GM12878 (cell line): ENCODE data around the gene C16orf95. TPM values are rescaled to one million over a fixed set of nuclear protein-coding genes. Genes with fewer than 3 reads are reported as not detected.

Experiments used
- ATAC-seq: fragments of 200-7000 bp; cut with Tn5 transposase; 3 replicates; pipeline ENCODE4 v1.9.1; 2020; ENCODE audit warnings: mild to moderate bottlenecking, moderate library complexity
- BruUV-seq: library from RNA; stranded (reverse); fragments of 400-500 nt; replicated peaks from 2 replicates; lab custom pipeline; 2021; lab: Mats Ljungman, UMichigan
- CTCF ChIA-PET: fragments of 300-600 bp; sonication (Branson Sonifier 250); formaldehyde crosslinking; extraction: SDS; loops from one replicate; lab custom pipeline; 2021; ENCODE audit warnings: inconsistent platforms; lab: Yijun Ruan, JAX
- POLR2A ChIA-PET: fragments of 350-600 bp; formaldehyde crosslinking; extraction: SDS; loops from one replicate; lab custom pipeline; 2021; ENCODE audit warnings: inconsistent platforms; lab: Charles Lee
- RAD21 ChIA-PET: fragments of 300-600 bp; sonication (Branson Sonifier 250); formaldehyde crosslinking; loops from one replicate; lab custom pipeline; 2023; ENCODE audit warnings: antibody characterized with exemption; ENCODE audit not compliant: unreplicated experiment; lab: Charles Lee
- SMC1A ChIA-PET: fragments of 300-600 bp; sonication (Branson Sonifier 250); formaldehyde crosslinking; loops from one replicate; lab custom pipeline; 2023; ENCODE audit not compliant: unreplicated experiment, uncharacterized antibody; lab: Charles Lee
- DNase-seq: peaks from one replicate; pipeline ENCODE4 v3.0.0-alpha.2; 2011; ENCODE audit warnings: low read depth, low spot score
- FAIRE-seq: peaks from 3 replicates; lab custom pipeline; 2011; peaks lifted over from hg19 to GRCh38; lab: Jason Lieb, UNC
- H2AFZ ChIP-seq: 2 replicates; pipeline ENCODE4 v1.6.0; 2011; ENCODE audit warnings: low read depth, low read length, control low read depth; ENCODE audit not compliant: control insufficient read depth
- H3K27ac ChIP-seq: 2 replicates; pipeline ENCODE4 v1.5.1; 2011; ENCODE audit warnings: control low read depth; ENCODE audit not compliant: control insufficient read depth, insufficient read depth
- H3K27me3 ChIP-seq, 2 experiments: replicated peaks in 1 of 2; 2 replicates each; pipeline versions ENCODE4 v1.6.0 to v1.6.1; 2011; ENCODE audit warnings: low read length in 1 of 2; ENCODE audit not compliant: control insufficient read depth in 2 of 2, insufficient read depth in 2 of 2
- H3K36me3 ChIP-seq, 2 experiments: 2 replicates each; pipeline ENCODE4 v1.5.1; 2011; ENCODE audit warnings: low read length in 1 of 2; ENCODE audit not compliant: control insufficient read depth in 2 of 2, insufficient read depth in 2 of 2
- H3K4me1 ChIP-seq: 2 replicates; pipeline ENCODE4 v1.6.1; 2011; ENCODE audit warnings: mild to moderate bottlenecking, low read length, moderate library complexity, mixed read lengths; ENCODE audit not compliant: control insufficient read depth, insufficient read depth
- H3K4me2 ChIP-seq: 2 replicates; pipeline ENCODE4 v1.6.0; 2011; ENCODE audit warnings: control low read depth; ENCODE audit not compliant: control insufficient read depth, insufficient read depth
- H3K4me3 ChIP-seq: fragments of 200-600 bp; sonication (generic); 2 replicates; pipeline ENCODE4 v1.5.1; 2016
- H3K79me2 ChIP-seq: 2 replicates; pipeline ENCODE4 v1.6.0; 2011; ENCODE audit warnings: low read length; ENCODE audit not compliant: control insufficient read depth, insufficient read depth
- H3K9ac ChIP-seq: 2 replicates; pipeline ENCODE4 v1.8.0; 2011; ENCODE audit warnings: low read length, control low read depth, mixed read lengths; ENCODE audit not compliant: control insufficient read depth, insufficient read depth
- H3K9me3 ChIP-seq: replicated peaks from 3 replicates; pipeline ENCODE4 v1.5.1; 2011; ENCODE audit warnings: mild to moderate bottlenecking, low read length; ENCODE audit not compliant: control insufficient read depth, insufficient read depth
- H4K20me1 ChIP-seq: 2 replicates; pipeline ENCODE4 v1.6.0; 2011; ENCODE audit not compliant: control insufficient read depth, insufficient read depth
- ASH2L ChIP-seq: fragments of 300-600, 200-600 bp; sonication (generic); IDR thresholded peaks from 2 replicates; pipeline ENCODE4 v1.6.1; 2017; ENCODE audit warnings: low read depth, mild to moderate bottlenecking, borderline replicate concordance
- CREM ChIP-seq: IDR thresholded peaks from 2 replicates; pipeline ENCODE4 v1.6.1; 2014; ENCODE audit warnings: antibody characterized with exemption, low read depth
- NFYB ChIP-seq: IDR thresholded peaks from 2 replicates; pipeline ENCODE4 v1.6.1; 2011; ENCODE audit warnings: low read depth, mild to moderate bottlenecking, low read length, improper control_type of control experiment, moderate library complexity; ENCODE audit not compliant: insufficient read depth
- NR2F1 ChIP-seq: fragments of 450-650 bp; conservative IDR thresholded peaks from 2 replicates; pipeline ENCODE4 v1.6.1; 2017; ENCODE audit warnings: mild to moderate bottlenecking
- PML ChIP-seq: IDR thresholded peaks from 2 replicates; pipeline ENCODE4 v1.6.1; 2012; ENCODE audit warnings: low read length, inconsistent platforms
- SUZ12 ChIP-seq: fragments of 200-600 bp; sonication (generic); IDR thresholded peaks from one replicate; pipeline ENCODE4 v1.6.1; 2018; ENCODE audit warnings: antibody characterized with exemption, mild to moderate bottlenecking; ENCODE audit not compliant: unreplicated experiment
- WGBS: methylation state at CpG from one replicate; pipeline ENCODE4 v1.1.6; 2016; ENCODE audit warnings: low lambda C conversion rate; ENCODE audit not compliant: insufficient replicate concordance, insufficient coverage; ENCODE audit errors: missing lambda C conversion rate; 5-methylcytosine and 5-hydroxymethylcytosine counted together
- in situ Hi-C: fragments of 300-500 bp; cut with MboI; formaldehyde crosslinking; loops from 9 replicates; pipeline ENCODE4 v1.14.3; 2018; ENCODE audit warnings: mixed read lengths
- intact Hi-C: fragments of 100-400 bp; cut with micrococcal nuclease; formaldehyde crosslinking; loops from one replicate; pipeline ENCODE4 v1.14.2; 2022; ENCODE audit not compliant: unreplicated experiment
- polyA plus RNA-seq, 11 experiments: library from polyadenylated mRNA; depleted of rRNA in 4 of 11; unstranded in 6 of 11; stranded (reverse) in 5 of 11; fragments of >200 nt; fragmentation: Nextera tagmentation in 4 of 11; fragmentation: Illumina TruSeq in 1 of 11; extraction: Ambion mirVana in 4 of 11; extraction: Trizol in 1 of 11; gene quantifications; 1 replicate in 1 of 11; 2 replicates in 10 of 11; pipeline versions ENCODE4 v1.2.1 to v1.2.3, GENCODE V29; 2011 to 2016; ENCODE audit warnings: inconsistent platforms in 2 of 11, missing spikeins in 2 of 11, low read depth in 1 of 11
- total RNA-seq, 4 experiments: library from RNA; depleted of rRNA in 3 of 4; stranded (reverse); fragments of >200 nt in 3 of 4; fragmentation: Illumina TruSeq in 1 of 4; extraction: Trizol in 1 of 4; gene quantifications; 2 replicates each; pipeline versions ENCODE4 v1.2.1 to v1.2.3, GENCODE V29; 2013 to 2021
- TF ChIP-seq, protein P1 (sequence below): fragments of 450-650 bp; conservative IDR thresholded peaks from 2 replicates; pipeline ENCODE4 v1.6.1; 2017; ENCODE audit warnings: mild to moderate bottlenecking, moderate library complexity
- TF ChIP-seq, protein P2 (sequence below): fragments of 450-650 bp; IDR thresholded peaks from 2 replicates; pipeline ENCODE4 v1.6.1; 2017; ENCODE audit warnings: mild to moderate bottlenecking, low read depth, inconsistent platforms; ENCODE audit not compliant: poor library complexity, severe bottlenecking
- TF ChIP-seq, protein P3 (sequence below): IDR thresholded peaks from 2 replicates; pipeline ENCODE4 v1.6.1; 2012; ENCODE audit warnings: low read depth, low read length, improper control_type of control experiment
- TF ChIP-seq, protein P4 (sequence below): fragments of 450-650 bp; IDR thresholded peaks from 2 replicates; pipeline ENCODE4 v1.6.1; 2017; ENCODE audit warnings: mild to moderate bottlenecking, moderate library complexity

Gene C16orf95
- total and polyA plus RNA-seq, 10 of the 15 experiments (the other 5 are each of a cell fraction or from before 2014, with no cell fraction given): 0.90 to 22.7 (median 6.0) TPM

DNA sequence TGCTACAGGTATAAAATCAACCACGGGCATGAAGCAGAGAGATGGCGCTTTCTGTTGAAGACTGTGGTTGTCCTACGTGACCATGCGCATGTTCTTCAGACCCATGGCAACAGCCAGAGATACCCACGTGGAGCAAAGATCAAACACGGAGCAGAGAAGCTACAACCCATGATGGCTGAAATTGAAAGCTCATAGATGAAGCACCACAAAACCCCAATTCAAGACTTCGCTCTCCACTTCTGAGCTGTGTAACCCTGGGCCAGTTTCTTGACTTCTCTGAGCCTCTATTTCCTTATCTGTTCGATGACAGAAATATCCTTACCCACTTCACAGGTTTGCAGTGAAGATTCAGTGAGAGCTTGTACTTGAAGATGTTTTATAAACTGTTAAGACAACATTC lies 49.6 kb downstream of the C16orf95 start:
- DNase-seq (no peak), ATAC-seq (no peak), FAIRE-seq (no peak)
- intact Hi-C loops: no loop called here
- Histone ChIP-seq H3K4me1 (no peaks in the 10 kb centered on the region), H3K27ac (no peak overlapping the region), H3K9ac (no peak overlapping the region), H3K4me3 (no peak overlapping the region), H3K27me3 (no peaks in the 10 kb centered on the region), H3K4me2 (no peak overlapping the region), H4K20me1 (no peaks in the 10 kb centered on the region), H2AFZ (no peak overlapping the region), H3K79me2 (no peaks in the 10 kb centered on the region), H3K36me3 (no peaks in the 10 kb centered on the region), H3K9me3 (no peaks in the 10 kb centered on the region)
- in situ Hi-C loops: no loop called here
- CTCF ChIA-PET: interaction anchor here (1.6 kb wide), 1 partner anchor 11 kb away, joined by 5 read pairs; no protein-coding TSS in a partner anchor
- no TSS peak for BruUV-seq
- POLR2A ChIA-PET: no interaction called here
- RAD21 ChIA-PET: no interaction called here
- SMC1A ChIA-PET: interaction anchor here (0.6 kb wide), 1 partner anchor 212 kb away, joined by 3 read pairs; no protein-coding TSS in a partner anchor
- 30% methylated on average over 8 of the region's 8 CpGs for WGBS
- TF ChIP-seq, protein P1, sequence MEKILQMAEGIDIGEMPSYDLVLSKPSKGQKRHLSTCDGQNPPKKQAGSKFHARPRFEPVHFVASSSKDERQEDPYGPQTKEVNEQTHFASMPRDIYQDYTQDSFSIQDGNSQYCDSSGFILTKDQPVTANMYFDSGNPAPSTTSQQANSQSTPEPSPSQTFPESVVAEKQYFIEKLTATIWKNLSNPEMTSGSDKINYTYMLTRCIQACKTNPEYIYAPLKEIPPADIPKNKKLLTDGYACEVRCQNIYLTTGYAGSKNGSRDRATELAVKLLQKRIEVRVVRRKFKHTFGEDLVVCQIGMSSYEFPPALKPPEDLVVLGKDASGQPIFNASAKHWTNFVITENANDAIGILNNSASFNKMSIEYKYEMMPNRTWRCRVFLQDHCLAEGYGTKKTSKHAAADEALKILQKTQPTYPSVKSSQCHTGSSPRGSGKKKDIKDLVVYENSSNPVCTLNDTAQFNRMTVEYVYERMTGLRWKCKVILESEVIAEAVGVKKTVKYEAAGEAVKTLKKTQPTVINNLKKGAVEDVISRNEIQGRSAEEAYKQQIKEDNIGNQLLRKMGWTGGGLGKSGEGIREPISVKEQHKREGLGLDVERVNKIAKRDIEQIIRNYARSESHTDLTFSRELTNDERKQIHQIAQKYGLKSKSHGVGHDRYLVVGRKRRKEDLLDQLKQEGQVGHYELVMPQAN: no peak
- no peak for TF ChIP-seq SUZ12
- TF ChIP-seq, protein P2, sequence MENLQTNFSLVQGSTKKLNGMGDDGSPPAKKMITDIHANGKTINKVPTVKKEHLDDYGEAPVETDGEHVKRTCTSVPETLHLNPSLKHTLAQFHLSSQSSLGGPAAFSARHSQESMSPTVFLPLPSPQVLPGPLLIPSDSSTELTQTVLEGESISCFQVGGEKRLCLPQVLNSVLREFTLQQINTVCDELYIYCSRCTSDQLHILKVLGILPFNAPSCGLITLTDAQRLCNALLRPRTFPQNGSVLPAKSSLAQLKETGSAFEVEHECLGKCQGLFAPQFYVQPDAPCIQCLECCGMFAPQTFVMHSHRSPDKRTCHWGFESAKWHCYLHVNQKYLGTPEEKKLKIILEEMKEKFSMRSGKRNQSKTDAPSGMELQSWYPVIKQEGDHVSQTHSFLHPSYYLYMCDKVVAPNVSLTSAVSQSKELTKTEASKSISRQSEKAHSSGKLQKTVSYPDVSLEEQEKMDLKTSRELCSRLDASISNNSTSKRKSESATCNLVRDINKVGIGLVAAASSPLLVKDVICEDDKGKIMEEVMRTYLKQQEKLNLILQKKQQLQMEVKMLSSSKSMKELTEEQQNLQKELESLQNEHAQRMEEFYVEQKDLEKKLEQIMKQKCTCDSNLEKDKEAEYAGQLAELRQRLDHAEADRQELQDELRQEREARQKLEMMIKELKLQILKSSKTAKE: no peak
- no peak for TF ChIP-seq NR2F1
- TF ChIP-seq, protein P3, sequence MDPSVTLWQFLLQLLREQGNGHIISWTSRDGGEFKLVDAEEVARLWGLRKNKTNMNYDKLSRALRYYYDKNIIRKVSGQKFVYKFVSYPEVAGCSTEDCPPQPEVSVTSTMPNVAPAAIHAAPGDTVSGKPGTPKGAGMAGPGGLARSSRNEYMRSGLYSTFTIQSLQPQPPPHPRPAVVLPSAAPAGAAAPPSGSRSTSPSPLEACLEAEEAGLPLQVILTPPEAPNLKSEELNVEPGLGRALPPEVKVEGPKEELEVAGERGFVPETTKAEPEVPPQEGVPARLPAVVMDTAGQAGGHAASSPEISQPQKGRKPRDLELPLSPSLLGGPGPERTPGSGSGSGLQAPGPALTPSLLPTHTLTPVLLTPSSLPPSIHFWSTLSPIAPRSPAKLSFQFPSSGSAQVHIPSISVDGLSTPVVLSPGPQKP: no peak
- TF ChIP-seq NFYB: no peak
- no peak for TF ChIP-seq PML
- TF ChIP-seq ASH2L: no peak
- no peak for TF ChIP-seq CREM
- TF ChIP-seq, protein P4, sequence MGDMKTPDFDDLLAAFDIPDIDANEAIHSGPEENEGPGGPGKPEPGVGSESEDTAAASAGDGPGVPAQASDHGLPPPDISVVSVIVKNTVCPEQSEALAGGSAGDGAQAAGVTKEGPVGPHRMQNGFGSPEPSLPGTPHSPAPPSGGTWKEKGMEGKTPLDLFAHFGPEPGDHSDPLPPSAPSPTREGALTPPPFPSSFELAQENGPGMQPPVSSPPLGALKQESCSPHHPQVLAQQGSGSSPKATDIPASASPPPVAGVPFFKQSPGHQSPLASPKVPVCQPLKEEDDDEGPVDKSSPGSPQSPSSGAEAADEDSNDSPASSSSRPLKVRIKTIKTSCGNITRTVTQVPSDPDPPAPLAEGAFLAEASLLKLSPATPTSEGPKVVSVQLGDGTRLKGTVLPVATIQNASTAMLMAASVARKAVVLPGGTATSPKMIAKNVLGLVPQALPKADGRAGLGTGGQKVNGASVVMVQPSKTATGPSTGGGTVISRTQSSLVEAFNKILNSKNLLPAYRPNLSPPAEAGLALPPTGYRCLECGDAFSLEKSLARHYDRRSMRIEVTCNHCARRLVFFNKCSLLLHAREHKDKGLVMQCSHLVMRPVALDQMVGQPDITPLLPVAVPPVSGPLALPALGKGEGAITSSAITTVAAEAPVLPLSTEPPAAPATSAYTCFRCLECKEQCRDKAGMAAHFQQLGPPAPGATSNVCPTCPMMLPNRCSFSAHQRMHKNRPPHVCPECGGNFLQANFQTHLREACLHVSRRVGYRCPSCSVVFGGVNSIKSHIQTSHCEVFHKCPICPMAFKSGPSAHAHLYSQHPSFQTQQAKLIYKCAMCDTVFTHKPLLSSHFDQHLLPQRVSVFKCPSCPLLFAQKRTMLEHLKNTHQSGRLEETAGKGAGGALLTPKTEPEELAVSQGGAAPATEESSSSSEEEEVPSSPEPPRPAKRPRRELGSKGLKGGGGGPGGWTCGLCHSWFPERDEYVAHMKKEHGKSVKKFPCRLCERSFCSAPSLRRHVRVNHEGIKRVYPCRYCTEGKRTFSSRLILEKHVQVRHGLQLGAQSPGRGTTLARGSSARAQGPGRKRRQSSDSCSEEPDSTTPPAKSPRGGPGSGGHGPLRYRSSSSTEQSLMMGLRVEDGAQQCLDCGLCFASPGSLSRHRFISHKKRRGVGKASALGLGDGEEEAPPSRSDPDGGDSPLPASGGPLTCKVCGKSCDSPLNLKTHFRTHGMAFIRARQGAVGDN: no peak
